ENCODE data around the gene WFS1.
A peak's percentile ranks its signal among the peaks of the same experiment; 100 is the strongest.

Gene WFS1, protein sequence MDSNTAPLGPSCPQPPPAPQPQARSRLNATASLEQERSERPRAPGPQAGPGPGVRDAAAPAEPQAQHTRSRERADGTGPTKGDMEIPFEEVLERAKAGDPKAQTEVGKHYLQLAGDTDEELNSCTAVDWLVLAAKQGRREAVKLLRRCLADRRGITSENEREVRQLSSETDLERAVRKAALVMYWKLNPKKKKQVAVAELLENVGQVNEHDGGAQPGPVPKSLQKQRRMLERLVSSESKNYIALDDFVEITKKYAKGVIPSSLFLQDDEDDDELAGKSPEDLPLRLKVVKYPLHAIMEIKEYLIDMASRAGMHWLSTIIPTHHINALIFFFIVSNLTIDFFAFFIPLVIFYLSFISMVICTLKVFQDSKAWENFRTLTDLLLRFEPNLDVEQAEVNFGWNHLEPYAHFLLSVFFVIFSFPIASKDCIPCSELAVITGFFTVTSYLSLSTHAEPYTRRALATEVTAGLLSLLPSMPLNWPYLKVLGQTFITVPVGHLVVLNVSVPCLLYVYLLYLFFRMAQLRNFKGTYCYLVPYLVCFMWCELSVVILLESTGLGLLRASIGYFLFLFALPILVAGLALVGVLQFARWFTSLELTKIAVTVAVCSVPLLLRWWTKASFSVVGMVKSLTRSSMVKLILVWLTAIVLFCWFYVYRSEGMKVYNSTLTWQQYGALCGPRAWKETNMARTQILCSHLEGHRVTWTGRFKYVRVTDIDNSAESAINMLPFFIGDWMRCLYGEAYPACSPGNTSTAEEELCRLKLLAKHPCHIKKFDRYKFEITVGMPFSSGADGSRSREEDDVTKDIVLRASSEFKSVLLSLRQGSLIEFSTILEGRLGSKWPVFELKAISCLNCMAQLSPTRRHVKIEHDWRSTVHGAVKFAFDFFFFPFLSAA

DNA sequence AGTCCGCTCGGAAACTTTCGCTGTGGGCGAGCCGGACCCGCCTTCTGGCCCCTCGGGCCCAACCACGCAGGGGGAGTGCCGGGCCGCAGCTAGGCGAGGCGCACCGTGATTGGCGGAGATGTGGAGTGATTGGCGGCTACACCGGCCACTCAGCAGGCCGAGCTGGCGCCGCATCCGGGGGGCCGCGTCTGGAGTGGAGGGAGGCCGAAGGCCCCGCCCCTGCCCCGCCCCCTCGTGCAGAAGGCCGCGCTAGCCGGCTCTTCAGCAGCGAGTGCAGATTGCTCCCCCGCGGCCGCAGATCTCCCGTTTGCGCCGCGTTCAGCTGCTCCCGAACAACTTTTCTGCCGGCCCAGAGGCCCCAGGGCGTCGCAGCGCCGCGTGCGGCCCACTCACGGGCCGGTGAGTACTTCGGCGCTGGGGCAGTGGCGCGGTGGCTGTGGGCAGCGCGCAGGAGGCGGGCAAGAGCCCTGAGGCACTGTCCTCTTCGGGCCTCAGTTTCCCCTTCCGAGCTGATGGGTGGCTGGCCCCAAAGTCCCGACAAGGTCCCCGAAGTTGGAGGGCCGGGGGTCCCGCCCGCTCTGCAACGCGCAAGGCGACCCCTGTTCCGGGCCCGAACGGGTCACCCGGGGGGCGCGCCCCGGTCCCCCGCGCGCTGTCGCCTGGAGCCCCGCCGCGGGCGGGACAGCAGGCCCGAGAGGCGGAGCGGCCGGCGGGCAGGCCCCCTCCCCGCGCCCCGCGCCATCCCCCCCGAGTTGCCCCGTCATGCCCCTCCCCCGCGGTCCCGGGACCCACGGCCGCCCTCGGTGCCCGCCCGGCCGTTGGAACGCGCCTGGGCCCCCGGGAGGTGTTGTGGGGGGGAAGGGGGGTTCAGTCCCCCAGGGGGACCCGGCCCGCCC lies at the start of gene WFS1:
TSS of gene WFS1 (plus strand) at position 235 of the 896 bp plus-strand sequence. CDS start 7,606 bp downstream, outside the sequence.
- peak; percentile 96 for DNase-seq

DNA sequence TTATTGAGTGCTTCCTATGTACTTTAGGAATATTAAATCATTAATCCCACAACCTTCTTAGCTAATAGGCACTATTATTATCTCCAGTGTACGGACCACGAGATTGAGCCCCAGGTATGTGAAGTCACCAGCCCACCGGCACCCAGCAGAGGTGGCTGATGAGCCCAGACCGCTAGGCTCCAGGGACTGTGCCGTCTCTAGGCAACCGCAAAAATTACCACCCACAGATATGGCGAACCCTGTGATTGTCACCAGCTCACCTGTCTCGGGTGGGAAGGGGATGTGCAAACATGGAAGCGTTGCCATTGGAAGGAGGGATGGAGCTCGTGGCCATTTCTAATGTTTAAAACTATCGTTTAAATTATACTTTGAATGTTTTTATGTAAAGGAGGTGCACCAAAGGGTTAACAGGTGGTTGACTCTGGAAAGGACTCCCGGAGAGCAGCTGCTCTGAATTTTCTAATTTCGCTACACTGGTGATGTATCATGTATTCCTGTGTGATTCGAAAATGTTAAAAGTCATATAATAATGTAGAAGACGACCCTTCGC lies 48.3 kb upstream of the WFS1 start:
- no peak for DNase-seq

DNA sequence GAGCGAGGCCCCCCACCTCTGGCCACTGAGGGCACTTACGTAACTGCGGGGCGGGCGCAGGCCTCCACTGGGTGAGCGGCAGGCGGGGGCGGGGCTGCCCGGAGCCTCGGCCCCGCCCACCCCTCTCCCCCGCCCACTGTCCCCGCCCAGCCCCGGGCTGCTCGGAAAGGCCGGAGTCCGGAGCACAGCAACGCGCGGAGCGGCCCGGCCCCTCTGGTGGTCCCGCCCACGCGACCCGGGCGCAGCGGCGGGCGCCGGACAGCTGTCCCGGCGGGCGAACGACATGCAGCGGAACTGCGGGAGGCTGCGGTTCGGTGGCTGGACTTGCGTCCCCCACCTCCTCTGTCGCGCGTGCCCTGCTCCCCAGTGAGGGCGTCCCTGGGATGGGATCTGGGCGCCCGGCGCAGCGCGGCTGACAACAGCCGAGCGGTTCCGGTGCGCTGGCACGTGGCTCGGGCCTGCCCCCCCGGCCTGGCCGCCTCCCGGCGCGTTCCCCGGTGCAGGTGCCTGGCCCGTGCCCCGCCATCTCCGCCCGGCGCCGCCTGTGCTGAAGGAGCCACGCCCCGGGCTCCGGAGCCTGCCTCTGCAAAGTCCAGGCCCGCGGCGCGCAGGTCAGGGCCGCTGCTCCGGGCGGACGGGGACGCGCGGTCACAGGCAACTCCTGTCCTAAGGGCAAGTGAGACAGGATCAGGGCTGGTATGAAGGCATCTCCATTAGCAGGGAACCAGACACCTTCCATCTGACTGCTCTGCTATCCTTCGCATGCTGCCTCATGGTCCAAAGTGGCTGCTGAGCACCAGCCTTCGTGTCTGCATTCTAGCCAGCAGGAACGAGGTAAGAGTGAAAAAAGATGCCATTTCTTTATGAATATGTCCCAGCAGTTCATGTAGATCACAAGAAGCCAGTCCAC lies 47.5 kb upstream of the WFS1 start:
- DNase-seq, result no peak

DNA sequence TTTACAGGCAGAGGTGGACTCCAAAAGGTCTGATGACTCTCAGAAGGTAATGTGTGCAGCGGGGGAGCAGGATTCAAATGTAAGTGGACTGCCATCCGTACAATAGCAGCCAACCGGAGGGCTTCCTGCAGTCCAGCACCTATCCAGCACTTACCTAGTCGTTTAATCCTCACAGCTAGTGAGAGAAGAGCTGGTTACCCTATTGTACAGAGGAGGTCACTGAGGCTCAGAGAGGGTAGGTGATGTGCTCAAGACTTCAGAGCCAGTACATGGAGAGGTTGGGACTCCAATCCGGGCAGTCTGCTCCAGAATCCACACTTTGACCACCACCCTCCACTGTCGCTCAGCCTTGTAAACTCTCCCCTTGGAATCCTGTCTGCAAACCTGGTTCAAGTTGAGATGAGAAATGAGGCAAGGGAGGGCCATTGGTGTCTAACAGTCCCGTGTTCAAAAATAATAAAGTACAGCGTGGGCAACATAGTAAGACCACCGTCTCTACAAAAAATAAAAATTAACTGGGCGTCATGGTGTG lies 46.8 kb upstream of the WFS1 start:
- no peak for DNase-seq

DNA sequence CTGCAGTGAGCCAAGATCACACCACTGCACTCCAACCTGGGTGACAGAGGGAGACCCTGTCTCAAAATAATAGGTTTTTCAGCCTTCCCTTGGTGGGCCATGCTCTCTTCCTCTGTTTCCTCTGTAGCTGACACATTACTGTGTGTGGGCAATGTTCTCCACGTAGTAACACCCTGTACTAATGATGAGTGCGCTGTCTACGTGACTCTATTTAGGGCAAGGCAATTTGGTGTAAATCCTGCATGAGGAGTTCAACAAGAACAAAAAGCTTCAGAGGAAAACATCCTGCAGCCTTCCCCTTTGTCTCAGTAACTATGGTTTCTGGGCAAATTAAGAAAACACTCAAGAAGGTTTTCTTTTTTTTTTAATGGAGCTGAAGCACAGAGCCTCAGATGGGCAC lies 44.9 kb upstream of the WFS1 start:
- DNase-seq, result no peak

DNA sequence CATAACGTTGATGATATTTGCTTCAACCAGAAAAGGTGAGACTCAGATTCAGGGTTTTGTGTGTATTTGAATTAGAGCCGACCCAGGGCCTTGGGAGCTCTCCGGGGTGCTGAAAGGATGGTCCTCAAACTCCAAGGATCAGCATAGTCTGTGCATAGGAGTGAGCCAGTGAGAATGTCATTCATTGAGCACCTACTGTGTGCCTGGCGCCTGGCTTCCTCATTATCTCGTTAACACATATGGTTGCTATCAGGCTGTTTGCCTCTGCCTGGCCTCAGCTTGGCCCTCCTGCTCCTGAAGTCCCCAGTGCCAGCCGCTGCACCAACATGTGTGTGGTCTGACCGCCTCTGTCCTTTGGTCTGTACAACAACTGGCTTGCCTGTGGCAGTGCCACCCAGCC lies 44.2 kb upstream of the WFS1 start:
- DNase-seq, result peak; percentile 5

DNA sequence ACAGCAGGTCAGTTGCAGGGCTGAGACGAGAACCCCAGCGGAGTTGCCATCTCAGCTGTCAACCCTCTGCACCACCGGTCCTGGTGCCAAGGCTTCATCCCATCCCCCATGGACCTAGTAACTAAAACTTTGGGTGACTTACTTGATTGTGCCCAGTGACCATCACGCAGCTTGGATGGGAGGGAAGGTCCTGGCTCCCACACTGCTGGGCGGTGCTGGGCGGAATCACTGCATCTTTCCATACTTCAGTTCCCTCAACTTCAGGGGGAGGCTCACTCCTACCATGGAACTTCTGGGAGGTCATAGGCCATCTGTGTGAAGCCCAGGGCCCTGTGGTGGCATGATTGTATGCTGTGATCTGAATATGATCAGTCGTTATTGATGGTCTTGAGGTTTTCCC lies 43.1 kb upstream of the WFS1 start:
- no peak for DNase-seq

DNA sequence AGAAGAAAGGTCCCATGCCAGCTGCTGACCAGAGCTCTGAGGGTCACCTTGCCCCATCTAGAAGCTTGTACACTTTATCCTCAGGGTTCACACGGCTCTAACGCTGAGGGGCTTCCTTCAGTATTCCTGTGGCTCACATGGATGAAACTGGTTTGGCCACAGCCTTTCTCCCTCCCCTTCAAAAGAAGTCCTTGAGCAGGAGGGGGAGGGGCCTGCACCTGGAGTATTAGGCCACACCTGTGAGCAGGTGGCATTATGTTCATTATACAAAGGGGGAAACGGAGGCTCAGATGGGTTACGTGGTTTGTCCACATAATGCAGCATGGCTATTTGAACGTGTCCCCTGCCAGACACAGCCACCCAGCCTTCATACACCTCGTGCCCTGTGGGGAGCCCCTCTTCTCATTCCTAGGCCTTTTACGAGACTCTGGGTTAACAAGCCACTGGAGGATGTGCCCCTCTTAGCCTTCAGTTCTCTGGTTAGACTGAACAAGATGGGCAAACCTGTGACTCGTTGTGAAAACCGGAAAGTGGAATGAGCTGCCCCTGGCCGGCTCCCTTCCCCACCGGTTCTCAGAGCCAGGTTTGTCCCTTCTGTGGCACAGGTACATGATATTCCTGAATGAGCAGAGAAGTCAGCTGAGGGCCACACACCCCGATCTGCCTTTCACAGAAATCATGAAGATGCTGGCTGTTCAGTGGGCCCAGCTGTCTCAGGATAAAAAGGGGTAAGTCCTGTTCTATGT lies 42.1 kb upstream of the WFS1 start:
- DNase-seq, result no peak

DNA sequence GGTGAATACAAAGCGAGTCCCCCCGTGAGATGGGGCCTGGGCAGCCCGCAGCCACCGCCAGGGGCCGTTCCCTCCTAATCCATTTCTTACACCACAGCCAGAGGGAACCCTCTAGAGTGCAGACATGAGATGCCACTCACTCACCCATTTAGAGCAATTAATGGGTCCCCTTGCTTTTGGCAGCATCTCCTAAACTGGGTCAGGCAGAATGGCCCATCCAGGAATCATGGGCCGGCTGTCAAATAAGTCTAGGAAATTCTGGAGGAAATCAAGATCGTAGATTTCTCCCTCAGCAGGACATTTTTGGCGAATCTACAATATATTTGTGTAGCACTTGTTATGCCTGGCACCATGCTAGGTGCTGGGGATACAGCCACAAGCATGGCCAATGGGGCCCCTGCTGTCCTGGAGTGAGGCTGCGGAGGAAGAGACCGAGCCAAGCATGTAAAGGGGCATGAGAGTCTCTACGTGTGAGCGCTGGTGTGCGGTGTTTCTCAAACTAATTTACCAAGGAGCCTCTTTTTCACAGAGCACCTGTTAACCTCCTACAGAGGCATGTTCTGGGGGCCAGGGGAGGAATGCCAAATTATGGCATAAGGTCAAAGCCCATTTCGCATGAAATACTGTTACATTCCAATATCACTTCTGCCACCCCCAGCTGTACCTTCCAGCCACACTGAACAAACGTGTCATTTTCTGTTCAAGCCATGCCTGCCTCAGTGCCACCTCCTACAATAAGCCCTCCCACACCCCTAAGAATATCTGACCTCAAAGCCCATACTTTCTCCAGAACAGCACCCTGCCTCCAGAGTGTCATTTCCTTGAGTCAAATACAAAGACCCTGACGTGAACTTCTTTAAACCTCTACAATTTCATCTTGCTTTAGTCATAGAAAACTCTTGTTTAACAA lies 41.2 kb upstream of the WFS1 start:
- no peak for DNase-seq

DNA sequence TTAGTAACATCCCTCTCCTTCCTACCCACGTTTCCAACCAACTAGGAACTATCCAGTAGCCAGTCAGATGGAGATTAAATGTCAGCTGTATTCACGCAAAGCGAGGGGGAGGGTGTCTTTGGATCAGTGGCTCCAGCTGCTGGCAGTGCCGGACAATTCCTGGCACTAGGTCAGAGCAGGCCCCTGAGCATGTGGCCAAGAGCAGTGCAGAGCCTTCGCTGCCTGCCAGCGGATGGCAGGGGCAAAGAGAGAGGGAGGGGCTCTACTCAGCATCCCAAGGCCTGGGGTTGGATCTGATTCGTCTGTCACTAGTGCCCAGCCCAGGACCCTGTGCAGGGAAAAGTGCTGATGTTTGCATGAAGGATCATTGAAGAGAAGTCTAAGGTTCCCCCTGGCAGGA lies 40.6 kb upstream of the WFS1 start:
- DNase-seq, result no peak

DNA sequence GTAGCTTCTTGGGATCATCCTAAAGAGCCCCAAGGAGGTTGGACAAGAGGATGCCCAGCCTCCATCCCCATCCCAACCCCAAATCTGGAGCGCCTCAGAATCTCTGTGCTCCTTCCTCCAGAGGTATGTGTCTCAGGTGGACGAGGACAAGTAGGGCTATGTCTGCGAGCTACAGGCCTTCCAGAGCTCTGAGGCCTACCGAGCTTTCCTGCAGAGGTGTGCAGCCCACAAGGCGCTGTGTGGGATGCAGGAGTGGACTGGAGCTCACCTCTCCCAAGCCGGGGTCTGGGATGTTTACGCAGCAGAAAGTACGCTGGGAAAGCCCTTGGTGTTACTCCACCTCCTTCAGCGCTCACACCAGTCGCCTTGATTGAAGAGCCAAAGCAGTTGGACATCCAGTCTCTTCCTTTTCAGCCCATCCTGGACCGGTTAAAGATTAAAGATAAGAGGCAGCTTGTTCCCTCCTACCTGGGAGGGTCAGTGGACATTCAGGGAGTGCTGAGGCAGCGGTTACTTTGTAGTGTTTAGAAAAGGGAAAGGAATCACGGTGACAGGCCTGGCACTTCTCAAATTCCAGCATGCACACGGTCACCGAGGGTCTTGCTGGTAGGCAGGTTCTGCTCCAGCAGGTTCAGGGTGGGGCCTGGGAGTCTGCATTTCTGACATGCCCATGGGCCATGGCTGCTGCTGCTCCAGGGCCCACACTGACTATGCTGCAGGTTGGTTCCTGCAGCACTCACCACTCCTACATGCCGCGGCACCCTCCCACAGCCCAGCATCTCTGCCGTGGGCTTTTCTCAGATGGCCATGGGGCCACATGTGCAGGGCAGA lies 39.8 kb upstream of the WFS1 start:
- no peak for DNase-seq

DNA sequence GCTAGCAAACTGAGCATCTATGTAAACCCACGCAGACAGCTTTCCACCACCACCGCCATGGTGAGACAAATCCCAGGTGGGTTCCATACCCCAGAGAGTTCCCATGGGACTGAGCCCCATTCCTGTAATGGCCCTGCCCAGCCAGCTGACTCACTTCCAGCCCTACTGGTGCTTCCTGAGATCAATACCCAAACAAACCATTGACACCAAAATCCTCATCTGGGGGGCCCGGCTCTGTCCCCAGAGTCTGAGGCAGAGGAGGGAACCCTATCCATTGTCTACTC lies 39.2 kb upstream of the WFS1 start:
- no peak for DNase-seq

DNA sequence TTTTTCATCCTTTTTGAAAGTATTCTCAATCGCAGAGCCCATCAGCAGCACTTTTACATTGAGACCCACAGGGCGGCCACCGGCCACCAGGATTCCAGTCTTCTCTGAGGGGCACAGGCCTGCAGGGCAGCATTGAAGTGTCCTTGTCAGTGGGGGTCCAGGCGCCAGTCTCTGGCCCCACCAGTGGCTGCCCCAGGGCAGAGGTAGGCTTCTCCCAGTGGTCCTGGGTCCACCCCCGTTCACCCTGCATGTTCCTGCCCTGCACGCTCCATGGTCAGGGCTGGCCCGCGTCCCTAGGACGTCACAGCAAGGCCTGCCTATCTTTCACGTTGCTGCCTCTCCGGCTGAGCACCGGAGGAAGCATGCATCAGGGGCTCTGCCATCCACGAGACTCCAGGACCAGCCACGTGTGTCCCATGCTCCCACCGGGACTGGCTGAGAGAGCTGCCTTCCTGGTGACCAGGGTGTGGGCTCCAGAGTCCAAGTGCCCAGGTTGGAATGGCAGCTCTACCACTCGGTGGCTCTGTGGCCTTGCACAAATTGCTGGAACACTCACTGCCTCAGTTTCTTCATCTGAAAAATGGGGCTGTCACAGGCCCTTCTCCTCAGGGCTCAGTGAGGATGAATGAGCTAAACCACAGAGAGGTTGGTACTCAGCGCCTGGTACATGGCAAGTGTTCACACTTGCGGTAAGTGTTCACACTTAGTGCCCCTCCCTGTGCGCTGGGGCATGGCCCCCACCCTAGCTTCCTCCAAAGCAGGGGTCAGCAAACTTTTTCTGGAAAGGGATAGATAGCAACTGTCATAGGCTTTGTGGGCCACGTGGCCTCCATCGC lies 38.6 kb upstream of the WFS1 start:
- no peak for DNase-seq

DNA sequence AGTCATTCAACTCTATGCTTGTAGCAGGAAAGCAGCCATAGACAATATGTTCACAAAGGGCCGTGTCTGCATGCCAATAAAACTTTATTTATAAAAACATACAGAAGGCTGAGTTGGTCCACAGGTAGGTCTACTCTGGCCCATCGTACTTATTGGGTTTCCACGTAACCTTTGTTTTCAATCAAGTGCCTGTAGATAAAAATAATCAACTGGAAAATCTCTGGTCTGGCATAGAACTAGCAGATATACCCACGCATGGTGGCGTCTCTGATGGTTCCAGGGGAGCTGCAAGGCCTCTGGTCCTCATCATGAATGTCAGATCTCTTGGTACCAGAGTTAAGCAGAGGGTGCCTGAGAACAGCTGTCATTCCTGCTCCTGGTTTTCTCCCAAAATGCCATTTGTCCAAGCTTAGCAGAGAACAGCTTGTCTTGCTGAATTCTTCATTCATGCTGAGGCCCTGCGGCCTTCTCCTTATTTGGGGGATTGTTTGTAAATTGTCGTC lies 37.9 kb upstream of the WFS1 start:
- no peak for DNase-seq

DNA sequence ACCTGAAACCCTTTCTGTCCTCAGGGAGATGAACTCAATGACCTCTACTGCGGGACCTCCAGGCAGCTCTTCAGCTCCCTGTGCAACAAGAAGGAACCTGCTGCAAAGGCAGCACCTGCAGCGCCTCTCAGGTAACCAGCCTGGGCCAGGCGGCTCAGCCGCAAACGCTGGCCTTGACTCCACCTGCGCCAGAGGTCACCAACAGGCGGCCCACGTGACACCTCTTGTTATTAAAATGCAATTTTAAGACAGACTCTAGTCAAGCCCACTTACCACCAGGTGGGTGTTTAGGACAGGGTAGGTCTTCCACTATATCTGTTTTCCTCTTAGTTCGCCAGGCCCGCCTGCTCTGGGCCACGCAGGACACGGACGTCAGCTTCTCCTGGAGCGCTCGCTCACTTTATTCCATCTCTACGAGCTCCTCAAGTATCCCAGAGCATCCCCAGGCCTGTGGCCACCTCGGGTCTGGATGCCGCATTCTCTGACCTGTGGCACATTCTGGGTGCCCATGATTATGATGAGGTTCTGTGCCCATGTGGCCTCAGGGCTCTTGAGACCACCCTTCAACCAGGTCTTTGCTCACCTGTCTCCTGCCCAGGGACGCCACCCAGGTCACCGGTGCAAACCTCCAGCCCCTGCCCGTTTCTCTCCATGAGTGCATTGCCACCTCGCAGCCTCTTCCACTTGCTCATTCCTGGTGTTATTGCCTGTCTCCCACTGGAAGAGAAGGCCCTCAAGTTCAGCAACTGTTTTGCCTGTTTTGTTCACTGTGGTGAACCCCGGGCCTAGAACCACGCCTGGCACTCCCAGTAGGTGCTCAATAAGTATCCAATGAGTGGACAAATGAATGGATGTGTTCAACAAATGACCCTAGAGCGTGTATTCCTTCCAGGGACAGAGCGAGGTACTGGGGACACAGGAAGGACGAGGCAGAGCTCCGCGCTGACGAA lies 36.5 kb upstream of the WFS1 start:
- no peak for DNase-seq

DNA sequence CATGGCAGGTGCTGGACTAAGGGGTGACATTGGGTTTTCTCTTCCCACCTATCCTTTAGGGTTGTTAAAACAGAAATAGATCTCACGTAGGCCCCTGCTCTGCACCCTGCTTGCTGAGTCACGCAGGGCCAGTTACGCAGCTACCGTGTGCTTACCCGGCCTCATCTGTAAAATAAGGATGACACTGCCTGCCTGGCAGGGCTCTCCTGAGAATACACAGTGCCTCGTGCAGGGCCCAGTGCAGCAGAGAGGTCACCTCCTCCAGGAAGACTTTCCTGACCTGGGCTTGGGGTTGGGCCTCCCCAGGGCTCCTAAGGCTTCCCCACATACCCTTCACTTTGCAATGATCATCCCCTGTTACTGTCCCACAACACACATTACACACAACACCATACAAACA lies 35.7 kb upstream of the WFS1 start:
- DNase-seq, result no peak
